Ramos (cell line): Measurements from ENCODE around the gene CSTB.

Source experiments
- in situ Hi-C: fragments of 300-500 bp; cut with MboI; formaldehyde crosslinking; loops from one replicate; pipeline ENCODE4 v1.14.3; 2022; ENCODE audit warnings: low sequenced_read_pairs; ENCODE audit not compliant: unreplicated experiment

Gene CSTB

DNA sequence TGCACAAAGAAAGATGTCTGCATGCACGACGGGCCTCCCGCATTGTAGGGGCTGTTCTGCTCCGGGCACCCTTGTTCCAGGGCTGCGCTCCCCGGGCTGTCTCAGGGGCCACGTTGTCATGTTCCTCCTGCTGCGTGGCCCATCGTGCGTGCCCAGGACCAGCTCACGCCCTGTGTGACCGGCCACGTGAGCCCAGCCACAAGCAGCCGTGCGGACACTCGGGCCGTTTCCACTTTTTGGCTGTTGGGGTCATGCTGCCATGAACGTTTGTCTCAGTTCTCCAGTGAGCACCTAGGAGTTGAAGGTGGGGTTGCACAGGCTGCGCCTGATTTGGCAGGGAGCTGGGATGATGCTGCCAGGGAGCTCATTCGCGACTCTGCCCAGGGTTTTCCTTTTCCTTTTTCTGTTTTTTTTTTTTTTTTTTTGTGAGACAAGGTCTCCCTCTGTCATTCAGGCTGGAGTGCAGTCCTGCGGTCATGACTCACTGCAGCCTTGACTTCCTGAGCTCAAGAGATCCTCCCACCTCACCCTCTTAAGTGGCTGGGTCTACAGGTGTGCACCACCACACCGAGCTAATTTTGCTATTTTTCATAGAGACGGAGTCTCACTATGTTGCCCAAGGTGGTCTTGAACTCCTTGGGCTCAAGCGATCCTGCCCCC, 39.8 kb downstream of the CSTB start:
- in situ Hi-C loops, result no loop called here

DNA sequence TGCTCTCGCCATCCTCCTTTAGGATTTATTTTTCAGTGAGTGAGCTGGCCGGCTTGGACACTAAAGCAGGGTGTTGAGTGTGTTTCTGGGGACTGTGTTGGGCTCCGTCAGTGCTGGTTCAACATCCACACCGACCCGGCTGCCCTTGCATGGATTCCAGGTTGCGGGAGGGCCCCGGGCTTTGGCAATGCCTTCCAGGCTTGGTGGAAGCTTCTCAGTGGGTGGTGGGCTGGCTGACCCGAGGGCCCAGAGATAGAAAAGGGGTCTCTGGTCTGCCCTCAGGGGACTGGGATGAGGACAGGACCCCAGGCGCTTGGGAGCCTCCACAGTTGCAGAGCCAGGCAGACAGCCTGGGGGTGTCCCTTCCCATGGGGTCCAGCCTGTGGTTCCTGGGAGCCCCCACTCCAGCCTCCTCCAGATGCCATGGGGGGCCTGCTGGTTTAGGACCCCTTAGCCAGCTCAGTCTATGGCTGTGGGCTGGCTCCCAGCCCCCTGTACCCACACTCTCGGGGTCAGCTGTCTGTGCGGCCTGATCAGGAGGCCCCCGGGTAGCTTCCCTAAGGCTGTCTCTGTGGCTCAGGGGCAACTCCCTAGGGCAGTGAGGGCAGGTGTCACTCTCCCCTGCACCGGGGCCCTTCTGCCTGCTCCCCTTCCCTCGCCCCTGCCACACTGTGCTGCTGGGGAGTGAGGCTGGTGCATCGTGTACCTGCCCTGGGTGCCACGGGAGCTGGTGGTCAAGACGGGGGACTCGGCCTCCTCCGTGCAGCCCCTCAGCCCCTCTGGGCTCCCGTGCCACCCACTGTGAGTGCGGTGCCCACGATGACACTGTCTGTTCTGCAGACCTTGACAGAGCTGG, 40.6 kb downstream of the CSTB start:
- in situ Hi-C loops, result no loop called here

DNA sequence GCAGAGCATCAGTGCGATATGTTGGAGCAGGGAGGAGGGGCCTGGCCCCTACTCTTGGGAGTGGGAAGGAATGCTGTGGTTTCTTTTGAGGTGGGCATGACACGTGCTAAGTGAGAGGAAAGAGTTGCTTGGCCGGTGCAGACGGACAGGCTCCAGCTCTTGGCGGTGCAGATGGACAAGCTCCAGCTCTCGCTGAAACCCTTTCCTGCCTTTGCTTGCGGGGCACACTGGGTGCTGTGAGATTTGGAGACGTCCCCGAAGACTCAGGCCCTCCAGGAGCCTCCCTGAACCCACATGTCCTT, 41.2 kb downstream of the CSTB start:
- in situ Hi-C loops, result no loop called here

DNA sequence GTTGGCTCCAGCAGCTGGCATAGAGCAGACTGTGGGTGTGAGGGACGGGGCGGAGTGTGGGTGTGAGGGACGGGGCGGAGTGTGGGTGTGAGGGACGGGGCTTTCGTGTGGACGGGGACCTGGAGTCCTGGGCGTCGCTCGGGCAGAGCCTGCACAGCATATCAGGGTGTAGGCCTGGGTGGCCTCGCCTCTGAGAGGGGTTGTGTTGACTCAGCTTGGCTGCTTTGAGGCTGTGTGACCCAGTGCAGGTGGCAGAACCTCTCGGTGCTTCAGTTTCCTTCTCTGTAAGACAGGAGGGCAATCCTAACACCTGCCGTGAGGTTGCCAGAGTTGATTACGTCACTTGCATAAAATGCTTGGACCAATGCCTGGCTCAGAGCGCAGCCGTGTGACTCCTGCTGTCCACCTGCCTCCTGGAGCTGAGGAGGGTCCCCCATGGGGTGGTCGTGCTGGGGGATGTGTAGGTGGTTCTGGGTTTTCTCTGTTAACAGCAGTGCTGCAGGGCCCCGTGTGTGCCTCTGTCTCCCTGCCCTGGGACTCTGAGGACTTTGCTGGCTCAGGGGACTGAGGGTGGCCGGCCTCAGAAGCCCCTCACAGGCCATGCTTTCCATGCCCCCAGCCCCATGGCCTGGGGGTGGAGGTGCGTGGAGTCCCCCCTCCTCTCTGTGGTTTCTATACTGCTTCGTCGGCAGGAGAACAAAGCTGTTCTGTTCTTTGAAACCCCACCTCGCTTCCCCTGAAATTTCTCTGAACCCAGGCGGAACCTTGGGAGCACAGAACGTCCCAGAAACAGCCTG, 41.8 kb downstream of the CSTB start:
- in situ Hi-C loops, result no loop called here

DNA sequence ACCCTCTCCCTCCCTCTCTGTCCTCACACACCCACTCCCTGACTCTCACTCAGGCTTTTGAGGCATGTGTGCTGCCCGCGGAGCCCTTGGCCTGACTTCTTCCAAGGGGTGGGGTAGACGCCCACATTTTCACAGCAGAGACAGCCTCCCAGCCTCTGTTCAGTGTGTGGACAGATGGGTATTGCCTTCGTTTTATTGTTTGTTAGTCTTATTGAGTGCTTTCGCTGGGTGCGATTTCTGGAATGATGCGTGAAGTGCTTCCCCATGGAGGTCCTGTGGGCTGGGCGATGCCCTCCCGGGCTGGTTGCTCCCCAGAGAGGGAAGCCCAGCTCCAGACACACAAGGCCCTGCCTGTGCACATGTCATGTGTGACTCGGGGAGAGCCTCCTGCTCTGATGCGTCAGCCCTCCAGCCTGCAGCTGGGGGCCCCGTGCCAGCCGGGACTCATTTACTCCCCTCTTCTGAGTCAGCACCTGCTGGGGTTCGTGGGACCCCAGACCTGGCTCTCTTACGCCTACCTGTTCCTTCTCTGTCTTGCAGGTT, 42.5 kb downstream of the CSTB start:
- in situ Hi-C loops, result no loop called here

DNA sequence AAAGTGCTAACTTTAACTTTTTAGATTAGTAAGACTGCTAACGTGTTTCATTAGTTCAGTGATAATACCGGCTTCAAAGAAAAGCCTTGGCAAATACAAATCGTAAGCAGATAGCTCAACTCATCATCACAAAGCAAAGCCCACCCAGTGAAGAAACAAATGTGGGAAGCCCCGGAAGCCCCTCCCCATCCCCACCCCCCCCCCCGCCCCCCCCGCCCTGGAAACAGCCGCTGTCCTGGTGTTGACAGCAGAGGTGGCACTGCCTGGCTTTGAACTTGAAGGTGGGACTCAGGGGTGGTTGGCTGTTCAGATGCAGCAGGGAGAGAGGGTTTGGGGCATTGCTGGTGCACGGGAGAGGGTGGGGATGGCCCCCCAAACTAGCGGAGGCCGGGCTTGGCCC, 43.0 kb downstream of the CSTB start:
- in situ Hi-C loops, result no loop called here

DNA sequence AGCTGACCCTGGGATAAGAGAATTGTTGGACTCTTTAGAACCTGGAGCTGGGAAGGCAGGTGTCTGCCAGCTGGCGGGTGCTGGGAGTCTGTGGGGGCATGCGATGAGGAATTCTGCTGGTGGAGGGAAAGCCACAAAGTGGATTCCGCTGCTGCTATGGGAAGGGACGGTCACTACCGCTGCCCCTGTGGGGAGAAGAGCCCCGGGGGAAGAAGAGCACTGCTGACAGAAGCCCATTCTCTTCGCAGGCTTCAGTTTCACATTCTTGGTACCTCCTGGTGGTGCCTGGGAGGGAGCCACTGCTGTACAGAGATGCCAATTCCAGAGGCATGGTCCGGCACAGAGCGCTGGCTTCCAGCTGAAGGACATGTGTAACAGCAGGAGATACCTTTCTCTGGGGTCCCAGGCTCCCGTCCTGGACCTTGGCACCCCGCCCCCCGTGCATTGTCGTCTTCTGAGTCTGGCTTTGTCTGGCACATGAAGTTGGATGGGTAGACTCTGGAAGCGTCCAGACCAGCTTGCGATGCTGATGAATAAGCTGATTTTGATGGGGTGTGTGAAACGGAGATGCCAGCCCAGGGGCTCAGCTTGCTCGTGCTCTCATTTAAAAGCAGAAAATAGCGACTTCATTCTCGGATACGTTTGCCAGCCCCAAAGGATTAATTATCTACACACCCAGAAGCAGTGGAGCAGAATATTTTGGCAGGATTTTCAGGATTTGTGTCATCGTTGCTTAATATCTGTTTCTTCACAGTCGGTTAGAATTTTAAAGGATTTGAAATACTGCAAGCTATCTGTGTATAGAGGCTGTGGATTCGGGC, 44.0 kb downstream of the CSTB start:
- in situ Hi-C loops, result no loop called here

DNA sequence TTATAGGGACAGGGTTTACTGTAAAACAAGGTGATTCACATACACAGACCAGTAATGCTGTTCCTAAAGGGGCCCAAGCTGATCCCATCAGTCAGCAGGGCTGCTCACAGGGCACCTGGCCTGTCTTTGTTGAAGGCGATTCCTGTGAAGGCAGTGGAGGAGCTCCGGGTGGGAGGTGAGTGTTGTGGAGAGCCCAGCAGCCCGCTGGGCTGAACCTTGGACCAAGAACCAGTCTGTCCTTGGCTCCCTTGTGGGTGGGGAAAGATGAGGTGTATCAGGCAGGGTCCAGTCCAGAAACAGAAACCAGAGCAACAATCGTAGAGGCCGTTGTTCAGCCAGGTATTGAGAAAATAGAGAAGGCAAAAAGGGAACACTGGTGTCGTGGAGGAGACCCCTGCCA, 44.6 kb downstream of the CSTB start:
- in situ Hi-C loops, result no loop called here

DNA sequence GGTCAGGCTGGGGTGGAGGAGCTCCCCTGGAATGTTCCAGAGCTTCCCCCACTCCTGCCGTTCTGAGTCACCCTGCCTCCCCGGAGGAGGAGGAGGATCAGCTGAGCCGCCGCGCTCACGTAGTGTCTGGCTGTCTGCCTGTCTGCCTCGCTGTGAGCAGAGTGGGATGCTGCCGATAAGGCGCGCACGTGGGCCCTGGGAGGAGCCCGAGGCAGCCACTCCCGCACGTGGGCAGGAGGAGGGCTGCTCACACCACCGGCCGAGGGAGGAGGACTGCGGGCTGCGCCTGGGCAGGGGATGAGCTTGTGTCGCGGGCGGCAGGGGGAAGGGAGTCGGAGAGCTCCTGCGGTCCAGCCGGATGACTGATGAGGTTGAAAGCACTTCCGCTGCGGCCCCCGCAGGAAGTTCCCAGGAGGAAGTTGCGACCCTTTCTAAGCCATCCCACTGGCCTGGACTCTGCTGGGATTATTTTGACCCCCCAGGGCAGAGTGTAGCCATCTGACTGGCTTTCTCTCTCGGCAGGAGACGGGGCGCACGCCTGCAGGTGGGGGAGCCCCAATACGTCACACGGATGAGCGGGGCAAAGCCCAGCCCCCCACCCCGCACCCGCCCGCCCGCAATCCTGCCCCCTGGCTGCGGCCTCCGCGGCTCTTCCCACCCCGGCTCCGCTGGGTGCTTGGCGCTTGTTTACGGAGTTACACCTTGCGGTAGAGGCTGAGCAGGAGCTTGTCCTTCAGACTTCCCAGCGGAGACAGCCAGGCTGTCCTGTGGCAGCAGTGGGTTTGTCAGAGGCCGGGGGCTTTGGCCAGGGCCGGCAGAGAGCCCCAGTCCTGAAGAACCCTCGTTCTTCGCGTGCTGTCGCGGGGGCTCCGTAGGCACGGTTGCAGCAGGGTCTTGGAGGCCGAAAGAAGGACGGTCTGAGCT, 47.4 kb downstream of the CSTB start:
- in situ Hi-C loops, result loop anchor here (10.0 kb wide), 1 partner anchor 136 kb away; the partner anchor contains the start of gene AGPAT3

DNA sequence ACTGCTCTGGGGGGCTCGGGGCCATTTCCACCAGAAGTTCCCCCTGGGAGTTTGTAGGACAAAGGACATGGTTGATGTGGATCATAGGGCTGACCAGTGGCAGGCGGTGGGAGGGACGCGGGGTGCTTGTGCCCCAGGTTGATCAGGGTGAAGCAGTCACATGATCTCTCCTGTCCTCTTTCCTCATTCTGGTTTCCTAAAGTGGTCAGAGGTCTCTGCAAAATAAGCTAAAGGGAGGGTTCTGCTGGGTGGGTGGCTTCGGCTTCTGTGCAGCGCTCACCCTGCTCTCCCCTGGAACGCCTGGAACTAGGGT, 48.0 kb downstream of the CSTB start:
- in situ Hi-C loops, result loop anchor here (10.0 kb wide), 1 partner anchor 137 kb away; the partner anchor contains the start of gene AGPAT3

DNA sequence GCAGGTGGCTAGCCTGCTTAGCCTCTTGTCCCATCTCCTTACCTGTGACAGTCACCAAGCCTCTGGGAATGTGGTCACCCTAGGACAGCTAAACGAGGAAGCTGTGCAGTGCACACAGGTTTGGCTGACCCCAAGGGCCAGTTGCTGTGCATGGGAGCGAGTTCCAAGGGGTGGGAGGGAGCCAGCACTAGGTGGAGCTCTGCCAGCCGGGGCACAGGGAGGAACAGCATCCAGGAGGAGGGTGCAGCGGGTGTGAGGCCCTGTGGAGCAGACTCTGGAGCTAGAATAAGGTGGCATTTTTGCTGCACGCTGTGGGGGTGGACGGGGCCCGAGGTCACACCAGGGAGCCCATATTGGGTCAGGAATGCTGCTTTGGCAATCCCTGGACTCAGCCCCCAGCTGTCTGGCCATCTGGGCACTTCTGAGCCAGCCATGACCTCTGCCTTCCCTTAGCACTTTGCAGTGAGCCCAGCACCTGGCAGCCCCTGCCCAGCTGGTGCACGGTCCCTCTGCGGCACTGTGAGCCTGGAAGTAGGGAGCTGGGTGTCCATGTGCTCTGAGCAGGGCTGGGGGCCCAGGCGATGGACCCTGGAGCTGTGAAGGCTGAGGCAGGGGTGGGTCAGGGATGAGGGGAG, 48.5 kb downstream of the CSTB start:
- in situ Hi-C loops, result loop anchor here (10.0 kb wide), 1 partner anchor 137 kb away; the partner anchor contains the start of gene AGPAT3

DNA sequence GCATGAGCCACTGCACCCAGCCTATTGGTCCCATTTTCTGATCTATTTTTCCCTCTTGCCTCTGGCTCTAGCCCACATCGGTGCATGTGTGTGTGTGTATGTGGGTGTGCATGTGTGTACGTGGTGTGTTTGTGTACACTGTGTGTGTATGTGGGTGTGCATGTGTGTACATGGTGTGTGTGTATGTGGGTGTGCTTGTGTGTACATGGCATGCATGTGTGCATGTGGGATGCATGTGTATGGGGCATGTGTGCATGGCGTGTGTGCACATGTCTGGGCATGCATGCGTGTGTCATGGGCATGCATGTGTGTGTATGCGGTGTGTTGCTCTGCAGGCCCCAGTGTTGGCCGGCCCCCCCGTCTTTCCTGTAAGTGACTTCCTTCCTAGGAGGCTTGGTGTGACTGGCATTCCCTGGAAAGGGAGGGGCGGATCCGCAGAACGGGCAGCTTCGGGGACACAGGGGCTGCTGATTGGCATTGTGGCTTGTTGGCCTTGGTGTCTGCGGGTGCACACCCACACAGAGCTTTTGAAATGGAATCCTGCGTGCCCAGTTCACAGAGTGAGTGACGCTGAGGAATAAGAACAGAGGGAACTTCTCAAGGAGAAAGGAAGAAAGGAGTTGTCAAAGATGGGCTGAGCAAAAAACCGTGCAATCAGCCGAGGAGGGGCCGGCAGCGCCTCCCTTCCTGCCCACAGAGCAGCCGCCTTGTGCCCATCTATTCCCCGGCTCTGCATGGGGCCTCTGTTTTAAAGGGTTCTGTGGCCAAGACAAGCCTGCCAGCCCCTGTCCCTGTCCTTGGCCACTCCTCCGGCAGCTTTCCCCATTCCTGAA, 49.2 kb downstream of the CSTB start:
- in situ Hi-C loops, result loop anchor here (10.0 kb wide), 1 partner anchor 138 kb away; the partner anchor contains the start of gene AGPAT3
